Activated naive CD4-positive, alpha-beta T cell treated with anti-CD3 and anti-CD28 coated beads, Interleukin-2, amount 50 U/mL, for 24 hours (primary cell): ENCODE measurements around the gene ADIRF.
"Not testable (repeated sequence)": the region's sequence is repeated elsewhere in the genome, so short reads cannot be mapped to it uniquely, and the experiment has no call there.

Experiments used
- H3K27ac Mint-ChIP-seq: one replicate; pipeline ENCODE4 v1.8.0; 2021; ENCODE audit warnings: mild to moderate bottlenecking, mixed read lengths
- H3K27me3 Mint-ChIP-seq: one replicate; pipeline ENCODE4 v1.8.0; 2021; ENCODE audit warnings: mixed read lengths
- H3K36me3 Mint-ChIP-seq: one replicate; pipeline ENCODE4 v1.8.0; 2021; ENCODE audit warnings: mixed read lengths
- H3K4me1 Mint-ChIP-seq: one replicate; pipeline ENCODE4 v1.8.0; 2021; ENCODE audit warnings: mixed read lengths
- H3K4me3 Mint-ChIP-seq: one replicate; pipeline ENCODE4 v1.8.0; 2021; ENCODE audit warnings: mild to moderate bottlenecking, mixed read lengths
- H3K9me3 Mint-ChIP-seq: one replicate; pipeline ENCODE4 v1.8.0; 2021; ENCODE audit warnings: mixed read lengths

The ADIRF gene

DNA sequence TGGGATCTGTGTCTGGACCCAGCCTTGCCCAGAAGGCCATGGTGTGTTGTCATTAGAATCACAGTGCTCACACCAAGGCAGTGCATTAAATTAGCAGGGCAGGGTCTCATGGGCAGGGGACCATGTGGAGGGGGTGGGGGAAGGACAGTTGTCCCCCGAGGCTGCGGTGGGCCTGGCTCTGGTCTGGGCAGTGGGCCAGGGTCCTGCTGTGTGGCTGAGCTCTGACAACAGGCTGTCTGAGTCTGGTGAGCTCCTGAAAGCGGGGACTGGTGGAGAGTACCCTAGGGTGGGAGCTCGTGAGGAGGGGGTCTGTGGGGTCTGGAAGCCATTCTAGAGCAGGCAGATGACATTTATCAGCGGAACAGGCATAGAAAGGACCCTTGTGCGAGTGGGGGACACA lies 49.8 kb downstream of the ADIRF start:
- H3K9me3 Mint-ChIP-seq, H3K36me3 Mint-ChIP-seq, H3K4me1 Mint-ChIP-seq, H3K27ac Mint-ChIP-seq, H3K4me3 Mint-ChIP-seq, H3K27me3 Mint-ChIP-seq: not testable (repeated sequence)

DNA sequence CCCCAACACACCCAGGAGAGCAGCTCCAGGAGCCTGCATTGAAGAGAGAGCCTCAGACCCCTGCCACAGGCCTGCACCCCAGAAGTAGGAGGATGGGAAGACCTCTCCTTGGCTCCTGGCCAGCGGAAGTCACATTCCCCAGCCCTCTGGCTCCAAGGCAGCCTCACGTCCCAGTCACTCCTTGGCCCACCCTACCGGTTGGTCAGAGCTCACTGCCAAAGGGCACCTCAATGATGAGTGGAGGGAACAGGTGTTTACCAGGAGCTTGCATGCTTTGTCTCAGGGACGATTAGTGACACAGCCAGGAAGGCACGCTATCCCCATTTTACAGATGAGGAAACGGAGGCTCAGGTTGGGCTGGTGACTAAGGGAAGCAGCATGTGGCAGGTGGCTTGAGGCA lies 50.8 kb downstream of the ADIRF start:
- H3K9me3 Mint-ChIP-seq, H3K4me3 Mint-ChIP-seq, H3K4me1 Mint-ChIP-seq, H3K27ac Mint-ChIP-seq, H3K36me3 Mint-ChIP-seq, H3K27me3 Mint-ChIP-seq: not testable (repeated sequence)

DNA sequence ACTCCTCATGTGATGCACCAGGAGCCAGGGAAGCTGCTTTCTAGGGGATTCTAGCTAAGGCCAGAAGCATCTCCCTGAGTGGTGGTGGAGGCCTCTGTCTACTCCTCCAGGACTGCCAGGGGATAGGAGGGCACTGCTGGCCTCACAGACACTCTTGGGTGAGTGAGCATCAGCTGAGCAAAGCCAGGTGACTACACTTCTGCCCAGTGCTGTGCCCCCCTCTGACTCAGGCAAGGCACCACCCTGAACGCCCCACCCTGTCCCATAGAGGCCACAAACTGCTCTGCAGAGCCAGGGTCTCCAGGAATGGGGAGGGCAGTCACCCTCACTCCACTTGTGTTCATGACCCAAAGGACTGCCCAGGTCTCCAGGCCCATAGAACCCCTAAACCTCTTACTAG lies 51.2 kb downstream of the ADIRF start:
- not testable (repeated sequence) for H3K4me3 Mint-ChIP-seq, H3K36me3 Mint-ChIP-seq, H3K27ac Mint-ChIP-seq, H3K27me3 Mint-ChIP-seq, H3K9me3 Mint-ChIP-seq, H3K4me1 Mint-ChIP-seq

GRCh38 chr10:87020056-87020455 lies 51.8 kb downstream of the ADIRF start, which contains the start of gene FAM25A:
Gene FAM25A, plus strand, starts transcription at chr10:87020294. Its CDS starts 31 bp downstream, at chr10:87020325.
- H3K27me3 Mint-ChIP-seq, H3K27ac Mint-ChIP-seq, H3K9me3 Mint-ChIP-seq, H3K4me1 Mint-ChIP-seq, H3K4me3 Mint-ChIP-seq, H3K36me3 Mint-ChIP-seq: not testable (repeated sequence)
